K562 (cell line): Measurements from ENCODE around the gene PXN. TPM values are rescaled to one million over a fixed set of nuclear protein-coding genes. Genes with fewer than 3 reads are reported as not detected.
A peak's percentile ranks its signal among the peaks of the same experiment; 100 is the strongest.

Source experiments
- ATAC-seq: fragments of 200-7000 bp; cut with Tn5 transposase; 3 replicates; pipeline ENCODE4 v1.9.1; 2020; ENCODE audit warnings: moderate library complexity
- BruUV-seq: library from RNA; stranded (reverse); fragments of 400-500 nt; replicated peaks from 2 replicates; lab custom pipeline; 2021; lab: Mats Ljungman, UMichigan
- CTCF ChIA-PET: fragments of 300-600 bp; formaldehyde crosslinking; extraction: SDS; loops from one replicate; lab custom pipeline; 2021; ENCODE audit warnings: low intra/inter-chr PET ratio; lab: Yijun Ruan, JAX
- POLR2A ChIA-PET: fragments of 300-600, 350-650 bp; sonication (Branson Sonifier 250); formaldehyde crosslinking; extraction: SDS; loops from one replicate; lab custom pipeline; 2021; ENCODE audit warnings: antibody characterized with exemption, inconsistent platforms; lab: Yijun Ruan, JAX
- DNase-seq, 4 experiments: peaks; one replicate each; pipeline versions ENCODE4 v3.0.0 to v3.0.0-alpha.2; 2011 to 2018; ENCODE audit warnings: low spot score in 3 of 4, mixed read lengths in 3 of 4; ENCODE audit errors: extremely low read depth in 1 of 4
- FAIRE-seq: peaks from 2 replicates; lab custom pipeline; 2011; peaks lifted over from hg19 to GRCh38; lab: Jason Lieb, UNC
- H2AFZ ChIP-seq: 2 replicates; pipeline ENCODE4 v1.6.0; 2011; ENCODE audit warnings: low read depth, low read length, control low read depth, inconsistent platforms
- H3K27ac ChIP-seq: fragments of 200-600 bp; 3 replicates; pipeline ENCODE4 v1.8.0; 2011; ENCODE audit warnings: low read depth, mild to moderate bottlenecking, control low read depth, inconsistent platforms, low read length, moderate library complexity, mixed read lengths; ENCODE audit errors: extremely low read depth
- H3K27me3 ChIP-seq, 2 experiments: fragments of 300-600 bp in 1 of 2; 2 replicates in 1 of 2; 3 replicates in 1 of 2; pipeline versions ENCODE4 v1.6.0 to v1.8.0; 2011; ENCODE audit warnings: inconsistent platforms in 2 of 2, low read length in 2 of 2, mild to moderate bottlenecking in 1 of 2, mixed read lengths in 1 of 2, moderate library complexity in 1 of 2; ENCODE audit not compliant: control insufficient read depth in 2 of 2, insufficient read depth in 2 of 2
- H3K36me3 ChIP-seq: fragments of 300-600 bp; 3 replicates; pipeline ENCODE4 v1.8.0; 2011; ENCODE audit warnings: mild to moderate bottlenecking, low read length, inconsistent platforms; ENCODE audit not compliant: control insufficient read depth, insufficient read depth
- H3K4me1 ChIP-seq, 2 experiments: fragments of 200-600 bp in 1 of 2; replicated peaks in 1 of 2; 2 replicates in 1 of 2; 3 replicates in 1 of 2; pipeline versions ENCODE4 v1.5.1 to v1.8.0; 2011; ENCODE audit warnings: inconsistent platforms in 2 of 2, low read length in 2 of 2, mild to moderate bottlenecking in 1 of 2, mixed read lengths in 1 of 2, moderate library complexity in 1 of 2; ENCODE audit not compliant: control insufficient read depth in 2 of 2, insufficient read depth in 2 of 2
- H3K4me2 ChIP-seq: 2 replicates; pipeline ENCODE4 v1.6.1; 2011; ENCODE audit warnings: low read length, control low read depth, inconsistent platforms, mixed read lengths; ENCODE audit not compliant: insufficient read depth
- H3K4me3 ChIP-seq: fragments of 200-600 bp; sonication (generic), shearing (Covaris generic); 2 replicates; pipeline ENCODE4 v1.5.1; 2016; ENCODE audit warnings: control low read depth, inconsistent platforms
- H3K79me2 ChIP-seq: fragments of 200-600 bp; 3 replicates; pipeline ENCODE4 v1.8.0; 2011; ENCODE audit warnings: low read length, inconsistent platforms; ENCODE audit not compliant: control insufficient read depth, insufficient read depth
- H3K9ac ChIP-seq, 2 experiments: 2 replicates each; pipeline versions ENCODE4 v1.6.0 to v1.6.1; 2011; ENCODE audit warnings: low read depth in 2 of 2, low read length in 2 of 2, control low read depth in 1 of 2, inconsistent platforms in 1 of 2, mild to moderate bottlenecking in 1 of 2, mixed read lengths in 1 of 2; ENCODE audit not compliant: insufficient read depth in 1 of 2
- H3K9me1 ChIP-seq: one replicate; pipeline ENCODE4 v1.6.0; 2011; ENCODE audit warnings: inconsistent platforms, mild to moderate bottlenecking, low read length, moderate library complexity; ENCODE audit not compliant: control insufficient read depth, insufficient read depth
- H3K9me3 ChIP-seq: replicated peaks from 2 replicates; pipeline ENCODE4 v1.5.1; 2011; ENCODE audit warnings: low read depth, low read length, inconsistent platforms; ENCODE audit not compliant: control insufficient read depth, insufficient read depth
- H4K20me1 ChIP-seq: replicated peaks from 2 replicates; pipeline ENCODE4 v1.6.1; 2011; ENCODE audit warnings: low read length, inconsistent platforms, mixed read lengths; ENCODE audit not compliant: control insufficient read depth, insufficient read depth
- EP300 ChIP-seq: IDR thresholded peaks from 2 replicates; pipeline ENCODE4 v1.6.1; 2012; ENCODE audit warnings: low read length, improper control_type of control experiment
- GTF2B ChIP-seq: IDR thresholded peaks from 2 replicates; pipeline ENCODE4 v1.6.1; 2011; ENCODE audit not compliant: insufficient read length; ENCODE audit errors: extremely low read depth
- HEY1 ChIP-seq: fragments of 250-450 bp; sonication (Bioruptor Pico); IDR thresholded peaks from 2 replicates; pipeline ENCODE4 v1.5.0; 2020; ENCODE audit warnings: mild to moderate bottlenecking, moderate library complexity, borderline replicate concordance
- KDM1A ChIP-seq, 2 experiments: fragments of 450-650 bp; IDR thresholded peaks; 2 replicates each; pipeline ENCODE4 v1.6.1; 2016; ENCODE audit warnings: mild to moderate bottlenecking in 2 of 2
- POLR2AphosphoS2 ChIP-seq: IDR thresholded peaks from 2 replicates; pipeline ENCODE4 v1.6.1; 2012; ENCODE audit warnings: low read length, improper control_type of control experiment
- ZSCAN29 ChIP-seq: fragments of 450-650 bp; IDR thresholded peaks from 2 replicates; pipeline ENCODE4 v1.6.1; 2017
- WGBS: fragments of 100-300 bp; shearing (Covaris generic); methylation state at CpG from one replicate; pipeline ENCODE4 v1.1.6; 2016; ENCODE audit warnings: low coverage, mixed read lengths; ENCODE audit not compliant: insufficient coverage; ENCODE audit errors: missing lambda C conversion rate; 5-methylcytosine and 5-hydroxymethylcytosine counted together
- in situ Hi-C: fragments of 300-500 bp; cut with MboI; formaldehyde crosslinking; loops from 4 replicates; pipeline ENCODE4 v1.15.0; 2018; ENCODE audit warnings: inconsistent platforms, mixed read lengths
- intact Hi-C: fragments of 100-400 bp; cut with micrococcal nuclease; formaldehyde crosslinking; loops from 2 replicates; pipeline ENCODE4 v1.14.2; 2022
- polyA plus RNA-seq, 8 experiments: library from polyadenylated mRNA; depleted of rRNA in 4 of 8; stranded (reverse) in 5 of 8; unstranded in 3 of 8; fragments of >200 nt; fragmentation: Nextera tagmentation in 2 of 8; fragmentation: Illumina TruSeq in 1 of 8; extraction: Ambion mirVana in 2 of 8; extraction: Trizol in 1 of 8; gene quantifications; 2 replicates each; pipeline versions ENCODE4 v1.2.1 to v1.2.3, GENCODE V29; 2011 to 2014; ENCODE audit warnings: inconsistent platforms in 1 of 8, missing spikeins in 1 of 8
- total RNA-seq, 7 experiments: library from RNA; depleted of rRNA in 6 of 7; stranded (reverse); fragments of >200 nt in 6 of 7; fragmentation: Illumina TruSeq in 2 of 7; extraction: Trizol in 2 of 7; gene quantifications; 2 replicates each; pipeline versions ENCODE4 v1.2.1 to v1.2.3, GENCODE V29; 2011 to 2021; ENCODE audit warnings: low replicate concordance in 1 of 7

Gene PXN
- total and polyA plus RNA-seq, 9 of the 15 experiments (the other 6 are each of a cell fraction or from before 2014, with no cell fraction given) = 4.0 to 74.1 (median 18.6) TPM

GRCh38 chr12:120175062-120175461, 90.5 kb downstream of the PXN start:
- Histone ChIP-seq H4K20me1 (no peaks in the 10 kb centered on the region), H3K4me3 (no peak overlapping the region), H3K4me2 (no peak overlapping the region), H3K36me3 (peaks cover 97% of the 10 kb centered on the region), H3K79me2 (no peaks in the 10 kb centered on the region), H3K9ac (no peak overlapping the region), H3K9me3 (no peaks in the 10 kb centered on the region), H3K4me1 (no peaks in the 10 kb centered on the region), H3K9me1 (no peaks in the 10 kb centered on the region), H3K27me3 (no peaks in the 10 kb centered on the region), H2AFZ (no peak overlapping the region), H3K27ac (no peak overlapping the region)
- DNase-seq (no peak), ATAC-seq (no peak), FAIRE-seq (no peak)
- intact Hi-C loops = no loop called here
- BruUV-seq = no TSS peak
- 98% methylated on average over 4 of the region's 5 CpGs for WGBS
- POLR2A ChIA-PET = interaction anchor here (1.1 to 4.4 kb wide), 4 partner anchors 10 to 26 kb away, joined by 3 to 20 read pairs (median 8); partner anchors contain the start of genes GCN1 and RPLP0
- in situ Hi-C loops = no loop called here
- CTCF ChIA-PET = no interaction called here
- no peak for TF ChIP-seq POLR2AphosphoS2
- TF ChIP-seq ZSCAN29 = no peak
- TF ChIP-seq HEY1 (CRISPR knock-in tag) = no peak
- no peak for TF ChIP-seq EP300

GRCh38 chr12:120172053-120172452, 93.5 kb downstream of the PXN start:
- Histone ChIP-seq H3K27me3 (no peaks in the 10 kb centered on the region), H3K9ac (no peak overlapping the region), H3K4me1 (no peaks in the 10 kb centered on the region), H3K4me2 (no peak overlapping the region), H2AFZ (no peak overlapping the region), H3K79me2 (no peaks in the 10 kb centered on the region), H3K9me3 (no peaks in the 10 kb centered on the region), H3K36me3 (peaks cover 96% of the 10 kb centered on the region), H3K4me3 (no peak overlapping the region), H3K9me1 (no peaks in the 10 kb centered on the region), H3K27ac (no peak overlapping the region)
- DNase-seq (no peak), ATAC-seq (no peak), FAIRE-seq (no peak)
- WGBS = 89% methylated on average over 3 of the region's 3 CpGs
- POLR2A ChIA-PET = interaction anchor here (0.6 to 4.4 kb wide), 5 partner anchors 11 to 347 kb away, joined by 3 to 18 read pairs (median 13); partner anchors contain the start of genes GCN1 and RPLP0
- BruUV-seq = no TSS peak
- in situ Hi-C loops (no loop called here), intact Hi-C loops (no loop called here)
- CTCF ChIA-PET = no interaction called here
- peak in 1 of 2 experiments; percentile 49; a peak in 1 of 4 replicates for TF ChIP-seq KDM1A (IDR thresholded peaks at IDR 0.05)
- no peak for TF ChIP-seq GTF2B
- TF ChIP-seq, all 486 proteins: peak for 1
- H4K20me1 ChIP-seq = no peaks in the 10 kb centered on the region
